ENCODE data around the gene COG1.
"Not testable (repeated sequence)": the region's sequence is repeated elsewhere in the genome, so short reads cannot be mapped to it uniquely, and the experiment has no call there.

COG1 gene

GRCh38 chr17:73192894-73193701 is at the start of gene COG1:
Gene COG1 (plus strand): TSS chr17:73193055. CDS start chr17:73193070, 15 bp downstream.
- peak; percentile 87 for DNase-seq

GRCh38 chr17:73144209-73144608 is 48.6 kb upstream of the COG1 start:
- DNase-seq, result not testable (repeated sequence)

- no peak for DNase-seq
Measured at GRCh38 chr17:73145641-73146040, 47.2 kb upstream of the COG1 start.

GRCh38 chr17:73147791-73148190 is 45.1 kb upstream of the COG1 start:
- DNase-seq, result not testable (repeated sequence)

GRCh38 chr17:73148540-73149334 is 44.1 kb upstream of the COG1 start:
- no peak for DNase-seq

- DNase-seq, result not testable (repeated sequence)
Measured at GRCh38 chr17:73150622-73151300, 42.1 kb upstream of the COG1 start.

GRCh38 chr17:73151916-73152632 is 40.8 kb upstream of the COG1 start:
- no peak for DNase-seq

- no peak for DNase-seq
Measured at GRCh38 chr17:73155410-73156165, 37.3 kb upstream of the COG1 start.

- DNase-seq, result peak; percentile 64
Measured at GRCh38 chr17:73156166-73156840, 36.6 kb upstream of the COG1 start.

GRCh38 chr17:73156887-73157520 is 35.9 kb upstream of the COG1 start:
- DNase-seq, result no peak

- no peak for DNase-seq
Measured at GRCh38 chr17:73157521-73157890, 35.3 kb upstream of the COG1 start.

GRCh38 chr17:73158133-73158532 is 34.7 kb upstream of the COG1 start:
- no peak for DNase-seq

- no peak for DNase-seq
Measured at GRCh38 chr17:73160980-73161630, 31.8 kb upstream of the COG1 start.

GRCh38 chr17:73163043-73163442 is 29.8 kb upstream of the COG1 start:
- no peak for DNase-seq

GRCh38 chr17:73165616-73166404 is 27.0 kb upstream of the COG1 start:
- no peak for DNase-seq

GRCh38 chr17:73166731-73167581 is 25.9 kb upstream of the COG1 start:
- no peak for DNase-seq

- no peak for DNase-seq
Measured at GRCh38 chr17:73168667-73169066, 24.2 kb upstream of the COG1 start.

- DNase-seq, result no peak
Measured at GRCh38 chr17:73170324-73170723, 22.5 kb upstream of the COG1 start.

GRCh38 chr17:73172252-73172651 is 20.6 kb upstream of the COG1 start:
- DNase-seq, result no peak
